Mammary epithelial cell (primary cell): ENCODE measurements around the gene CTCF.

Experiments used
- EZH2 ChIP-seq: IDR thresholded peaks from 2 replicates; pipeline ENCODE4 v1.6.1; 2012; ENCODE audit warnings: low read length, inconsistent platforms, borderline replicate concordance
- TF ChIP-seq, protein P1 (sequence below), 2 donors: IDR thresholded peaks in 1 of 2; conservative IDR thresholded peaks in 1 of 2; 2 replicates each; pipeline ENCODE4 v1.5.1; 2011 to 2012; ENCODE audit warnings: inconsistent platforms in 2 of 2, low read length in 2 of 2, mild to moderate bottlenecking in 2 of 2, control low read depth in 1 of 2, low read depth in 1 of 2; ENCODE audit not compliant: insufficient read depth in 1 of 2; ENCODE audit errors: extremely low read depth in 1 of 2

GRCh38 chr16:67662653-67663010, 100.3 kb downstream of the CTCF start:
- TF ChIP-seq, protein P1, sequence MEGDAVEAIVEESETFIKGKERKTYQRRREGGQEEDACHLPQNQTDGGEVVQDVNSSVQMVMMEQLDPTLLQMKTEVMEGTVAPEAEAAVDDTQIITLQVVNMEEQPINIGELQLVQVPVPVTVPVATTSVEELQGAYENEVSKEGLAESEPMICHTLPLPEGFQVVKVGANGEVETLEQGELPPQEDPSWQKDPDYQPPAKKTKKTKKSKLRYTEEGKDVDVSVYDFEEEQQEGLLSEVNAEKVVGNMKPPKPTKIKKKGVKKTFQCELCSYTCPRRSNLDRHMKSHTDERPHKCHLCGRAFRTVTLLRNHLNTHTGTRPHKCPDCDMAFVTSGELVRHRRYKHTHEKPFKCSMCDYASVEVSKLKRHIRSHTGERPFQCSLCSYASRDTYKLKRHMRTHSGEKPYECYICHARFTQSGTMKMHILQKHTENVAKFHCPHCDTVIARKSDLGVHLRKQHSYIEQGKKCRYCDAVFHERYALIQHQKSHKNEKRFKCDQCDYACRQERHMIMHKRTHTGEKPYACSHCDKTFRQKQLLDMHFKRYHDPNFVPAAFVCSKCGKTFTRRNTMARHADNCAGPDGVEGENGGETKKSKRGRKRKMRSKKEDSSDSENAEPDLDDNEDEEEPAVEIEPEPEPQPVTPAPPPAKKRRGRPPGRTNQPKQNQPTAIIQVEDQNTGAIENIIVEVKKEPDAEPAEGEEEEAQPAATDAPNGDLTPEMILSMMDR (conservative IDR thresholded peaks at IDR 0.05 in 1 of 2, IDR thresholded peaks at IDR 0.05 in 1 of 2; ENCODE audit: extremely low read depth in 1 of 2, insufficient read depth in 1 of 2, low read depth in 1 of 2, low read length in 2 of 2), result no peak
- no peak for TF ChIP-seq EZH2
